ENCODE data around the gene TSPAN7. TPM values are rescaled to one million over a fixed set of nuclear protein-coding genes. Genes with fewer than 3 reads are reported as not detected.

The TSPAN7 gene
- total and polyA plus RNA-seq, 2 donors from 2014 or later, result 44.9 to 98.3 TPM

GRCh38 chrX:38678821-38679220 is 117.5 kb downstream of the TSPAN7 start:
- H3K9me3 ChIP-seq (ENCODE audit: control insufficient read depth in 2 of 3, insufficient read depth in 1 of 3, low read length in 3 of 3), result no peaks in the 10 kb centered on the region
- H3K4me1 ChIP-seq (ENCODE audit: control insufficient read depth in 2 of 3, insufficient read depth in 2 of 3, low read depth in 1 of 3, low read length in 3 of 3), result peaks cover 0 to 6% (median 0%) of the 10 kb centered on the region in 3 donors
- no peak for FAIRE-seq
- H3K4me3 ChIP-seq (ENCODE audit: low read length in 3 of 3), result no peak overlapping the region
- H3K27ac ChIP-seq (ENCODE audit: low read depth in 2 of 2, low read length in 2 of 2), result no peak overlapping the region
- H3K27me3 ChIP-seq (ENCODE audit: control insufficient read depth, insufficient read depth, low read length), result peaks cover 4% of the 10 kb centered on the region
- H3K36me3 ChIP-seq (ENCODE audit: control insufficient read depth in 2 of 3, insufficient read depth in 3 of 3, low read length in 3 of 3), result no peaks in the 10 kb centered on the region
- intact Hi-C loops (cut with DNase I), result no loop called here
- no peak for TF ChIP-seq CTCF (IDR thresholded peaks at IDR 0.05; ENCODE audit: borderline replicate concordance, extremely low read depth, insufficient read depth)
- no peak for DNase-seq
- no peak overlapping the region for H3K9ac ChIP-seq (ENCODE audit: low read length in 3 of 3)

- DNase-seq (no peak), FAIRE-seq (no peak)
- H3K36me3 ChIP-seq (ENCODE audit: control insufficient read depth in 2 of 3, insufficient read depth in 3 of 3, low read length in 3 of 3), result no peaks in the 10 kb centered on the region
- no peak overlapping the region for H3K9ac ChIP-seq (ENCODE audit: low read length in 3 of 3)
- peaks cover 4% of the 10 kb centered on the region for H3K27me3 ChIP-seq (ENCODE audit: control insufficient read depth, insufficient read depth, low read length)
- no peak overlapping the region for H3K4me3 ChIP-seq (ENCODE audit: low read length in 3 of 3)
- H3K4me1 ChIP-seq (ENCODE audit: control insufficient read depth in 2 of 3, insufficient read depth in 2 of 3, low read depth in 1 of 3, low read length in 3 of 3), result peaks cover 0 to 6% (median 0%) of the 10 kb centered on the region in 3 donors
- TF ChIP-seq CTCF (IDR thresholded peaks at IDR 0.05; ENCODE audit: borderline replicate concordance, extremely low read depth, insufficient read depth), result no peak
- H3K27ac ChIP-seq (ENCODE audit: low read depth in 2 of 2, low read length in 2 of 2), result no peak overlapping the region
- no peaks in the 10 kb centered on the region for H3K9me3 ChIP-seq (ENCODE audit: control insufficient read depth in 2 of 3, insufficient read depth in 1 of 3, low read length in 3 of 3)
- intact Hi-C loops (cut with DNase I), result no loop called here
Measured at GRCh38 chrX:38679695-38680094, 118.4 kb downstream of the TSPAN7 start.

- intact Hi-C loops (cut with DNase I), result no loop called here
- H3K9ac ChIP-seq (ENCODE audit: low read length in 3 of 3), result no peak overlapping the region
- FAIRE-seq (no peak), DNase-seq (peak in 1 of 5 donors; percentile 30)
- peaks cover 0 to 6% (median 0%) of the 10 kb centered on the region in 3 donors for H3K4me1 ChIP-seq (ENCODE audit: control insufficient read depth in 2 of 3, insufficient read depth in 2 of 3, low read depth in 1 of 3, low read length in 3 of 3)
- H3K36me3 ChIP-seq (ENCODE audit: control insufficient read depth in 2 of 3, insufficient read depth in 3 of 3, low read length in 3 of 3), result no peaks in the 10 kb centered on the region
- no peak overlapping the region for H3K27ac ChIP-seq (ENCODE audit: low read depth in 2 of 2, low read length in 2 of 2)
- H3K27me3 ChIP-seq (ENCODE audit: control insufficient read depth, insufficient read depth, low read length), result peaks cover 4% of the 10 kb centered on the region
- H3K9me3 ChIP-seq (ENCODE audit: control insufficient read depth in 2 of 3, insufficient read depth in 1 of 3, low read length in 3 of 3), result no peaks in the 10 kb centered on the region
- no peak overlapping the region for H3K4me3 ChIP-seq (ENCODE audit: low read length in 3 of 3)
- TF ChIP-seq CTCF (IDR thresholded peaks at IDR 0.05; ENCODE audit: borderline replicate concordance, extremely low read depth, insufficient read depth), result no peak
Measured at GRCh38 chrX:38682095-38682494, 120.8 kb downstream of the TSPAN7 start.

- Histone ChIP-seq H3K9ac (ENCODE audit: low read length in 3 of 3) (no peak overlapping the region), H3K27me3 (ENCODE audit: control insufficient read depth, insufficient read depth, low read length) (no peaks in the 10 kb centered on the region), H3K4me3 (ENCODE audit: low read length in 3 of 3) (no peak overlapping the region), H3K9me3 (ENCODE audit: control insufficient read depth in 2 of 3, insufficient read depth in 1 of 3, low read length in 3 of 3) (no peaks in the 10 kb centered on the region), H3K27ac (ENCODE audit: low read depth in 2 of 2, low read length in 2 of 2) (no peak overlapping the region), H3K36me3 (ENCODE audit: control insufficient read depth in 2 of 3, insufficient read depth in 3 of 3, low read length in 3 of 3) (no peaks in the 10 kb centered on the region), H3K4me1 (ENCODE audit: control insufficient read depth in 2 of 3, insufficient read depth in 2 of 3, low read depth in 1 of 3, low read length in 3 of 3) (no peaks in the 10 kb centered on the region)
- no peak for TF ChIP-seq CTCF (IDR thresholded peaks at IDR 0.05; ENCODE audit: borderline replicate concordance, extremely low read depth, insufficient read depth)
- FAIRE-seq (no peak), DNase-seq (no peak)
- intact Hi-C loops (cut with DNase I), result no loop called here
Measured at GRCh38 chrX:38692961-38693360, 131.6 kb downstream of the TSPAN7 start.

All from kidney (tissue), 14 donors.